Activated CD4-positive, CD25-positive, alpha-beta regulatory T cell treated with anti-CD3 and anti-CD28 coated beads, Interleukin-2, amount 50 U/mL, for 72 hours (primary cell): ENCODE measurements around the gene KCNMA1.

Source experiments
- DNase-seq: peaks from one replicate; pipeline ENCODE4 v3.0.0; 2021

Gene KCNMA1

DNA sequence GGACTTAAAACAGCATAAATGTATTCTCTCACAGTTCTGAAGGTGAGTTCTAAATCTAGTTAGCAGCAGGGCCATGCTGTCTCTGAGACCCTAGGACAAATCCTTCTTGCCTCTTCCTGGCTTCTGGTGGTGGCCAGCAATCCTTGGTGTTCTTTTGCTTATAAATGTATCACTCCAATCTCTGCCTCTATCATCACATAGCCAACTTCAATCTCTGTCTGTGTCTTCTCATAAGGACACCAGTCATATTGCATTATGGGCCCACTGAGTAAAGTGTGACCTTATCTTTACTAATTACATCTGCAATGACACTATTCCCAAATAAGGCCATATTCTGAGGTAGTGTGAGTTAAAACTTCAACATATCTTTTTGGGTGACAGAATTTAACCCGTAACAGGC is 778.9 kb downstream of the KCNMA1 start:
- DNase-seq: no peak

DNA sequence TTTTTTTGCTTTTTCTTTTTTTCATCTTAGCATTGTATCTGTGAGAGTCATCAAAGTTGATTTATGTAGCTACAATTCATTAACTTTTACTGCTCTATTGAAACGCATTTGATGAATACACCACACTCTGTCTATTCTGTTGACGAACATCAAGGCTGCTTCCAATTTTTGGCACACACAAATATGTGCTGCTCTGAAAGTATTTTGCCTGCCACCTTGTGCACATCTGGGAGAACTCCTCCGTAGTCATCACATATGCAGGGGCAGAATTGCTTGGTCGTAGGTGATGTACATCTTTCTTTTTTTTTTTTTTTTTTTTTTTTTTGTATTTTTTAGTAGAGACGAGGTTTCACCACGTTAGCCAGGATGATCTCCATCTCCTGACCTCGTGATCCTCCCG is 796.8 kb downstream of the KCNMA1 start:
- DNase-seq: no peak

GRCh38 chr10:76839276-76839675 is 798.3 kb downstream of the KCNMA1 start:
- DNase-seq: no peak

DNA sequence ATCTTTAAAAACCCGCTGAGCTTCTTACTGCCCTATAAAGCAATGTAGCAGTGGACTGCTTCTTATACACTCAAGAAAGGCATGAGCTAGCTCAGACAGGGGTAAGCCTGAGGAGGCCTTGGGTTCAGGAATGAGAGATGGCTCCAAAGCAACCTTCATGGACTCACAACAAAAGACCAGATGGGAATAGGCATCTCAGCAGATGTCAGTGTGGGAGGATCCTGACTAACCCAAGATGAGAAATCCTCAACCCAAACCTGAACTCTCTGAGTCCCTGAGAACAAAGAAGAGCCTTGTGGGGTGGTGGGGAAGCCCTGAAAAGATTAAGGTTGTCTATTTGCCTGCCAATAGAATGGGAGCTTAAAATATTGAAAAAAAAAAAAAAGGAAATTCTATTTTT is 807.4 kb downstream of the KCNMA1 start:
- DNase-seq: no peak

- DNase-seq: no peak
These were observed 807.9 kb downstream of the KCNMA1 start for GRCh38 chr10:76829724-76830123.
